Caco-2 (cell line): Measurements from ENCODE around the gene CALHM3. TPM values are rescaled to one million over a fixed set of nuclear protein-coding genes. Genes with fewer than 3 reads are reported as not detected.

Experiments
- BruUV-seq: library from RNA; stranded (reverse); fragments of 400-500 nt; replicated peaks from 2 replicates; lab custom pipeline; 2021; lab: Mats Ljungman, UMichigan
- CTCF ChIA-PET: fragments of 300-600 bp; sonication (Branson Sonifier 250); formaldehyde crosslinking; loops from one replicate; lab custom pipeline; 2022; ENCODE audit warnings: antibody characterized with exemption; lab: Charles Lee
- POLR2A ChIA-PET: fragments of 300-600 bp; sonication (Branson Sonifier 250); formaldehyde crosslinking; loops from one replicate; lab custom pipeline; 2022; ENCODE audit warnings: antibody characterized with exemption; lab: Charles Lee
- DNase-seq, 2 experiments: peaks; one replicate each; pipeline versions ENCODE4 v3.0.0 to v3.0.0-alpha.2; 2020 to 2022
- H3K27me3 ChIP-seq: replicated peaks from 2 replicates; pipeline ENCODE4 v1.6.0; 2011; ENCODE audit warnings: low read length; ENCODE audit not compliant: control insufficient read depth, insufficient read depth
- H3K36me3 ChIP-seq: 2 replicates; pipeline ENCODE4 v1.5.1; 2011; ENCODE audit warnings: low read length; ENCODE audit not compliant: control insufficient read depth, insufficient read depth
- H3K4me1 ChIP-seq: fragments of 250-450 bp; sonication (Bioruptor Pico); 2 replicates; pipeline ENCODE4 v1.5.1; 2020; ENCODE audit warnings: mild to moderate bottlenecking
- H3K4me3 ChIP-seq: 2 replicates; pipeline ENCODE4 v1.5.1; 2011; ENCODE audit warnings: low read depth, mild to moderate bottlenecking, control low read depth, low read length
- H3K9me3 ChIP-seq: fragments of 250-450 bp; sonication (Bioruptor Pico); 2 replicates; pipeline ENCODE4 v1.5.1; 2020; ENCODE audit warnings: mild to moderate bottlenecking, moderate library complexity
- H3K27ac Mint-ChIP-seq: one replicate; pipeline ENCODE4 v1.8.0; 2022; ENCODE audit warnings: mixed read lengths; ENCODE audit not compliant: unreplicated experiment
- H3K27me3 Mint-ChIP-seq: one replicate; pipeline ENCODE4 v1.8.0; 2022; ENCODE audit warnings: mixed read lengths; ENCODE audit not compliant: insufficient read depth, unreplicated experiment
- H3K36me3 Mint-ChIP-seq: one replicate; pipeline ENCODE4 v1.8.0; 2022; ENCODE audit warnings: mild to moderate bottlenecking, mixed read lengths; ENCODE audit not compliant: insufficient read depth, unreplicated experiment
- H3K4me1 Mint-ChIP-seq: one replicate; pipeline ENCODE4 v1.8.0; 2022; ENCODE audit warnings: low read depth, mixed read lengths; ENCODE audit not compliant: unreplicated experiment
- H3K4me3 Mint-ChIP-seq: one replicate; pipeline ENCODE4 v1.8.0; 2022; ENCODE audit warnings: mild to moderate bottlenecking, moderate library complexity, mixed read lengths; ENCODE audit not compliant: unreplicated experiment
- H3K9me3 Mint-ChIP-seq: one replicate; pipeline ENCODE4 v1.8.0; 2022; ENCODE audit warnings: mixed read lengths; ENCODE audit not compliant: unreplicated experiment
- intact Hi-C: fragments of 100-400 bp; cut with micrococcal nuclease; formaldehyde crosslinking; loops from one replicate; pipeline ENCODE4 v1.10.0; 2022; ENCODE audit not compliant: unreplicated experiment
- total RNA-seq: library from RNA; stranded (reverse); gene quantifications from 2 replicates; pipeline ENCODE4 v1.2.3, GENCODE V29; 2022
- TF ChIP-seq, protein P1 (sequence below), 2 experiments: fragments of 200-600 bp in 1 of 2; IDR thresholded peaks; 1 replicate in 1 of 2; 2 replicates in 1 of 2; pipeline versions ENCODE4 v1.5.1 to v1.8.0; 2011 to 2022; ENCODE audit warnings: antibody characterized with exemption in 1 of 2, control low read depth in 1 of 2, inconsistent platforms in 1 of 2, low read depth in 1 of 2, low read length in 1 of 2, mild to moderate bottlenecking in 1 of 2, moderate library complexity in 1 of 2; ENCODE audit not compliant: insufficient read depth in 1 of 2, severe bottlenecking in 1 of 2, unreplicated experiment in 1 of 2

Gene CALHM3
- total RNA-seq, 1 experiment from 2014 or later, result 0.18 TPM

DNA sequence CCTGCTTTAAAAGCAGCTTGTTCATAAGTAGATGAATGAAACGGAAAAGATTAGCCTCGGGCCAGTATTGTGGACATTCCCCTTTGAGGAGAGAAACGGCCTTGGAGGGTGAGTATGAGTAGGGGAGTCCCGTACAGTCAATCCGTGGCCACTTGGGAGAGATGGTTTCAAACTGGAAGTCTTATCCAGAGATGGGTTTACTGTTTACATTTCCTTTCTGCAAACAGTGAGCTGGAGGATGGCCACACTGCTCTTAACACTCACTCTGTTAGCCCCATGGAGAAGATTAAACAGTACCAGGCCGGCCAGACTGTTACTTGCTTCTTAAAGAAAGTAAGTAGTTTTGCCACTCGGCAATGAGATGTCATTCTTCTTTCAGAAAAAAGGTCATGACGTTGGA, 47.1 kb downstream of the CALHM3 start:
- intact Hi-C loops, result no loop called here
- Mint-ChIP-seq H3K27me3 (no peaks in the 10 kb centered on the region), H3K36me3 (peaks cover 91% of the 10 kb centered on the region), H3K9me3 (no peaks in the 10 kb centered on the region), H3K27ac (no peak overlapping the region), H3K4me3 (no peak overlapping the region), H3K4me1 (no peaks in the 10 kb centered on the region)
- CTCF ChIA-PET, result no interaction called here
- no peak for DNase-seq
- H3K27me3 ChIP-seq, result no peaks in the 10 kb centered on the region
- H3K36me3 ChIP-seq, result peaks cover 4% of the 10 kb centered on the region
- no peaks in the 10 kb centered on the region for H3K9me3 ChIP-seq
- H3K4me3 ChIP-seq, result no peak overlapping the region
- TF ChIP-seq, protein P1, sequence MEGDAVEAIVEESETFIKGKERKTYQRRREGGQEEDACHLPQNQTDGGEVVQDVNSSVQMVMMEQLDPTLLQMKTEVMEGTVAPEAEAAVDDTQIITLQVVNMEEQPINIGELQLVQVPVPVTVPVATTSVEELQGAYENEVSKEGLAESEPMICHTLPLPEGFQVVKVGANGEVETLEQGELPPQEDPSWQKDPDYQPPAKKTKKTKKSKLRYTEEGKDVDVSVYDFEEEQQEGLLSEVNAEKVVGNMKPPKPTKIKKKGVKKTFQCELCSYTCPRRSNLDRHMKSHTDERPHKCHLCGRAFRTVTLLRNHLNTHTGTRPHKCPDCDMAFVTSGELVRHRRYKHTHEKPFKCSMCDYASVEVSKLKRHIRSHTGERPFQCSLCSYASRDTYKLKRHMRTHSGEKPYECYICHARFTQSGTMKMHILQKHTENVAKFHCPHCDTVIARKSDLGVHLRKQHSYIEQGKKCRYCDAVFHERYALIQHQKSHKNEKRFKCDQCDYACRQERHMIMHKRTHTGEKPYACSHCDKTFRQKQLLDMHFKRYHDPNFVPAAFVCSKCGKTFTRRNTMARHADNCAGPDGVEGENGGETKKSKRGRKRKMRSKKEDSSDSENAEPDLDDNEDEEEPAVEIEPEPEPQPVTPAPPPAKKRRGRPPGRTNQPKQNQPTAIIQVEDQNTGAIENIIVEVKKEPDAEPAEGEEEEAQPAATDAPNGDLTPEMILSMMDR (IDR thresholded peaks at IDR 0.05; ENCODE audit: insufficient read depth in 1 of 2, low read depth in 1 of 2, low read length in 1 of 2, severe bottlenecking in 1 of 2, unreplicated experiment in 1 of 2), result no peak
- no peaks in the 10 kb centered on the region for H3K4me1 ChIP-seq
- POLR2A ChIA-PET, result no interaction called here
- BruUV-seq, result no TSS peak

DNA sequence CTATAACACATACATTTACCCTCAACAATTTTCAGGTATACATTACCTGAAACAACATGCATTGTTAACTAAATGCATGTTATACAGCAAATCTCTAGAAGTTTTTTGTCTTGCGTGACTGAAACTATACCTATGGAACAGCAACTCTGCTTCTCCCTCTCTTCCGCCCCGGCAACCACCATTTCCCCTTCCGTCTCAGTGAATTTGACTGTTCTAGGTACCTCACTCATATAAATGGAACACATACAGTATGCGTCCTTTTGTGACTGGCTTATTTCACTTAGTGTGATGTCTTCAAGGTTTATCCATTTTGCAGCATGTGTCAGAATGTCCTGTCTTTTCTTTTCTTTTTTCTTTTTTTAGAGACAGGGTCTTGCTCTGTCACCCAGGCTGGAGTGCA, 49.4 kb downstream of the CALHM3 start:
- H3K36me3 Mint-ChIP-seq, result peaks cover 96% of the 10 kb centered on the region
- H3K27ac Mint-ChIP-seq, result no peak overlapping the region
- Histone ChIP-seq H3K4me1 (no peaks in the 10 kb centered on the region), H3K27me3 (no peaks in the 10 kb centered on the region), H3K4me3 (no peak overlapping the region), H3K36me3 (peaks cover 3% of the 10 kb centered on the region), H3K9me3 (no peaks in the 10 kb centered on the region)
- no peaks in the 10 kb centered on the region for H3K9me3 Mint-ChIP-seq
- H3K4me3 Mint-ChIP-seq, result no peak overlapping the region
- H3K27me3 Mint-ChIP-seq, result no peaks in the 10 kb centered on the region
- ChIA-PET CTCF (no interaction called here), POLR2A (no interaction called here)
- TF ChIP-seq, protein P1 (IDR thresholded peaks at IDR 0.05; ENCODE audit: insufficient read depth in 1 of 2, low read depth in 1 of 2, low read length in 1 of 2, severe bottlenecking in 1 of 2, unreplicated experiment in 1 of 2), result no peak
- no peaks in the 10 kb centered on the region for H3K4me1 Mint-ChIP-seq
- BruUV-seq, result no TSS peak
- DNase-seq, result no peak
- intact Hi-C loops, result no loop called here

DNA sequence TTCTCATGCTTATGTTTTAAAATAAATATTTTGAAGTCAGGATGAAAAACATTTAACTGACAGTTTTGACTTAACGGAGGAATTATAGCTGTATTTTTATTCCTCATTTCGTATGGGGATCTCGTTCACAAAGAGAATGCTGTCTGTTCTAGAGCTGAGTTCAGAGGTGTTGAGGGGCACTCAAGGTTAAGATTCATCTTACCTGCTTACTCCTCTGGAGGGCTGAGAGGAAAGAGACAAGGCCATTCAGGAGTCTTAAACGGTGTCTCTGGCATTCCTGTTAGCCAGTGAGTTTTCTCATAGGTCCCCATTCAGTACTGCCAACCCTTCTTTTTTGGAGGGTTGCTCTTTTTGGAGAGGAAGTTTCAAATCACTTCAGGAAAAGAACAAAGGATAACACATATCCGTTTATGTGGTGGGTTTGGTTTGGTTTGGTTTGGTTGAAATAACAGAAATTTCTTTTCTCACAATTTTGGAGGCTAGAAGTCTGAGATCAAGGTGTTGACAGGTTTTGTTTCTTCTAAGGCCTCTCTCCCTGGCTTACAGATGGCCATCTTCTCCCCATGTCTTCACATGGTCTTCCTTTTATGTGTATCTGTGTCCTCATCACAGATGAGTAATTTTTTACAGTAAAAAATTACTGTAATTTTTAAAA, 49.9 kb downstream of the CALHM3 start:
- BruUV-seq, result no TSS peak
- H3K4me3 ChIP-seq, result no peak overlapping the region
- CTCF ChIA-PET, result no interaction called here
- H3K9me3 ChIP-seq, result no peaks in the 10 kb centered on the region
- Mint-ChIP-seq H3K27me3 (no peaks in the 10 kb centered on the region), H3K9me3 (no peaks in the 10 kb centered on the region), H3K4me3 (no peak overlapping the region), H3K4me1 (no peaks in the 10 kb centered on the region), H3K27ac (no peak overlapping the region), H3K36me3 (peaks cover 96% of the 10 kb centered on the region)
- DNase-seq, result no peak
- TF ChIP-seq, protein P1 (IDR thresholded peaks at IDR 0.05; ENCODE audit: insufficient read depth in 1 of 2, low read depth in 1 of 2, low read length in 1 of 2, severe bottlenecking in 1 of 2, unreplicated experiment in 1 of 2), result no peak
- POLR2A ChIA-PET, result no interaction called here
- H3K4me1 ChIP-seq, result no peaks in the 10 kb centered on the region
- no peaks in the 10 kb centered on the region for H3K27me3 ChIP-seq
- intact Hi-C loops, result no loop called here
- H3K36me3 ChIP-seq, result peaks cover 3% of the 10 kb centered on the region
